A673 (cell line): Measurements from ENCODE around the gene PRKG1. TPM values are rescaled to one million over a fixed set of nuclear protein-coding genes. Genes with fewer than 3 reads are reported as not detected.

Experiments used
- BruUV-seq: library from RNA; stranded (reverse); fragments of 400-500 nt; replicated peaks from 2 replicates; lab custom pipeline; 2021; lab: Mats Ljungman, UMichigan
- CTCF ChIA-PET: fragments of 300-600 bp; sonication (Branson Sonifier 250); formaldehyde crosslinking; loops from one replicate; lab custom pipeline; 2022; ENCODE audit warnings: antibody characterized with exemption; lab: Charles Lee
- POLR2A ChIA-PET: fragments of 300-600 bp; sonication (Branson Sonifier 250); formaldehyde crosslinking; loops from one replicate; lab custom pipeline; 2022; ENCODE audit warnings: antibody characterized with exemption; ENCODE audit not compliant: low non-redundant PET; lab: Charles Lee
- DNase-seq: peaks from one replicate; pipeline ENCODE4 v3.0.0-alpha.2; 2015; ENCODE audit warnings: low spot score
- H3K27ac ChIP-seq: fragments of 200-600 bp; sonication (generic); 2 replicates; pipeline ENCODE4 v1.5.1; 2016; ENCODE audit warnings: mixed run types, low read depth, mild to moderate bottlenecking, mixed read lengths, antibody characterized with exemption, low read length; ENCODE audit not compliant: poor library complexity, severe bottlenecking
- H3K27me3 ChIP-seq: fragments of 200-600 bp; sonication (generic); replicated peaks from 2 replicates; pipeline ENCODE4 v1.6.1; 2017; ENCODE audit warnings: mixed run types, low read depth, mild to moderate bottlenecking, mixed read lengths, antibody characterized with exemption, low read length; ENCODE audit not compliant: insufficient read depth, poor library complexity
- H3K36me3 ChIP-seq: fragments of 200-600 bp; sonication (generic); 2 replicates; pipeline ENCODE4 v1.6.1; 2016; ENCODE audit warnings: mixed run types, mild to moderate bottlenecking, mixed read lengths, antibody characterized with exemption, low read length; ENCODE audit not compliant: insufficient read depth, poor library complexity, severe bottlenecking
- H3K4me1 ChIP-seq: fragments of 200-600 bp; sonication (generic); 2 replicates; pipeline ENCODE4 v1.6.1; 2017; ENCODE audit warnings: mixed run types, mild to moderate bottlenecking, mixed read lengths, antibody characterized with exemption, low read length; ENCODE audit not compliant: insufficient read depth, poor library complexity, severe bottlenecking
- H3K4me3 ChIP-seq: fragments of 200-600 bp; sonication (generic); 2 replicates; pipeline ENCODE4 v1.5.1; 2016; ENCODE audit warnings: low read depth, mixed run types, mild to moderate bottlenecking, mixed read lengths, low read length; ENCODE audit not compliant: poor library complexity, severe bottlenecking
- H3K9me3 ChIP-seq: fragments of 200-600 bp; sonication (generic); 2 replicates; pipeline ENCODE4 v1.6.1; 2016; ENCODE audit warnings: mixed run types, low read depth, mild to moderate bottlenecking, mixed read lengths, antibody characterized with exemption, low read length; ENCODE audit not compliant: poor library complexity, severe bottlenecking
- EZH2 ChIP-seq: fragments of 200-600 bp; sonication (generic); IDR thresholded peaks from 2 replicates; pipeline ENCODE4 v1.6.1; 2017; ENCODE audit warnings: borderline replicate concordance, low read depth, mild to moderate bottlenecking, mixed read lengths, antibody characterized with exemption, low read length; ENCODE audit not compliant: poor library complexity, severe bottlenecking
- intact Hi-C: fragments of 100-400 bp; cut with micrococcal nuclease; formaldehyde crosslinking; loops from one replicate; pipeline ENCODE4 v1.10.0; 2022; ENCODE audit not compliant: unreplicated experiment
- total RNA-seq: library from RNA; stranded (reverse); gene quantifications from 2 replicates; pipeline ENCODE4 v1.2.3, GENCODE V29; 2021
- TF ChIP-seq, protein P1 (sequence below): fragments of 300-800, 200-600 bp; sonication (generic); conservative IDR thresholded peaks from 2 replicates; pipeline ENCODE4 v1.5.1; 2017; ENCODE audit warnings: low read depth, mild to moderate bottlenecking, antibody characterized with exemption, low read length, moderate library complexity, mixed read lengths

Gene PRKG1
- total RNA-seq, 1 experiment from 2014 or later: 0.58 TPM

DNA sequence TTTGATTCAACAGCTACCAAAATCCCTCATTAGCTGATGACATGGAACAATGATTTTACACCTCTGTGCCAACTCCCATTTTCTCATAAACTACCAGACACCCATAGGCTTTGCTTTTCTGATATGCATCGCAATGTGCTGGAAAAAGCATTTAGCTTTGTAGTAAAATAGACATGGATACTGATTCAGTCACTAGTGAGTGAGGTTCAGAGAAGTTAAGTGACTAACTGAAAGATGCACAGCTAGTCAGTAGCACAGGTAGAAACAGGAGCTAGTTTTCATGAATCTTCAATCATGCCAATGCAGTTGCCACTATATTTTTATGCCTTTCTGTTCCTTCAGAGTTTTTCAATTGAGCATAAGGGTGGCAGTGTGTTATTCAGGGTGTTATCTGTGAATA is 38.7 kb downstream of the PRKG1 start:
- intact Hi-C loops: no loop called here
- H3K9me3 ChIP-seq: no peaks in the 10 kb centered on the region
- no peak overlapping the region for H3K4me3 ChIP-seq
- TF ChIP-seq, protein P1, sequence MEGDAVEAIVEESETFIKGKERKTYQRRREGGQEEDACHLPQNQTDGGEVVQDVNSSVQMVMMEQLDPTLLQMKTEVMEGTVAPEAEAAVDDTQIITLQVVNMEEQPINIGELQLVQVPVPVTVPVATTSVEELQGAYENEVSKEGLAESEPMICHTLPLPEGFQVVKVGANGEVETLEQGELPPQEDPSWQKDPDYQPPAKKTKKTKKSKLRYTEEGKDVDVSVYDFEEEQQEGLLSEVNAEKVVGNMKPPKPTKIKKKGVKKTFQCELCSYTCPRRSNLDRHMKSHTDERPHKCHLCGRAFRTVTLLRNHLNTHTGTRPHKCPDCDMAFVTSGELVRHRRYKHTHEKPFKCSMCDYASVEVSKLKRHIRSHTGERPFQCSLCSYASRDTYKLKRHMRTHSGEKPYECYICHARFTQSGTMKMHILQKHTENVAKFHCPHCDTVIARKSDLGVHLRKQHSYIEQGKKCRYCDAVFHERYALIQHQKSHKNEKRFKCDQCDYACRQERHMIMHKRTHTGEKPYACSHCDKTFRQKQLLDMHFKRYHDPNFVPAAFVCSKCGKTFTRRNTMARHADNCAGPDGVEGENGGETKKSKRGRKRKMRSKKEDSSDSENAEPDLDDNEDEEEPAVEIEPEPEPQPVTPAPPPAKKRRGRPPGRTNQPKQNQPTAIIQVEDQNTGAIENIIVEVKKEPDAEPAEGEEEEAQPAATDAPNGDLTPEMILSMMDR: no peak
- no peak for TF ChIP-seq EZH2
- ChIA-PET POLR2A (no interaction called here), CTCF (no interaction called here)
- no peaks in the 10 kb centered on the region for H3K27me3 ChIP-seq
- no peak for DNase-seq
- BruUV-seq: no TSS peak
- no peak overlapping the region for H3K27ac ChIP-seq
- H3K36me3 ChIP-seq: no peaks in the 10 kb centered on the region
- no peaks in the 10 kb centered on the region for H3K4me1 ChIP-seq

DNA sequence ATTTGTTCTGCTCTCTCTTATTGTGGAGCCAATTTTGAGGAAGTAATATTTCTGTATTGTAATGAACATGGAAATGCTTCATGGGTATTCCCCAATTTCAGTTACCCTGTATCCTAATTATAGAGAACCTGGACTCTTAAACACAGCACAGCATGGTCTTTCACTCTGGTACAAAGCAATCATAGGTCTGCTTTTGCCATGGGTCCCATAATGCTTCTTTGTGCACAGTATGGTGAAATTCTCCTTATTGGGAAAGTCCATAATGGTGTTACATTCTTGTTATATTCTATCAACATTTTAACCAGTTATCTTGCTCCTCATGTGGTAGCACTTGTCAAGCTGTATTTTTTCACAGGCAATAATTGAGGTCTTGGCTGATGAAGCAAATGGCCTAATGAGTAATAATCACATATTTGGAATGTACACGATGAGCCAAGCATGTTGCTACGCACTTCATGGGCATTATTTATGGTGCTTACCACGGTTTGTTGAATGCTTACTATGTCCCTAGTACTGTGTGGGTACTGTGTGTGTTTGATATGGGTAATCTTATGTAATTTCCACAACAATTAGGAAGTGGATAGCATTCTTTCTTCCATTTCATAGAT is 42.9 kb downstream of the PRKG1 start:
- ChIA-PET CTCF (no interaction called here), POLR2A (no interaction called here)
- no TSS peak for BruUV-seq
- Histone ChIP-seq H3K36me3 (no peaks in the 10 kb centered on the region), H3K27ac (no peak overlapping the region), H3K9me3 (no peaks in the 10 kb centered on the region), H3K4me1 (no peaks in the 10 kb centered on the region), H3K4me3 (no peak overlapping the region), H3K27me3 (no peaks in the 10 kb centered on the region)
- no peak for DNase-seq
- TF ChIP-seq, protein P1: no peak
- no peak for TF ChIP-seq EZH2
- intact Hi-C loops: no loop called here

DNA sequence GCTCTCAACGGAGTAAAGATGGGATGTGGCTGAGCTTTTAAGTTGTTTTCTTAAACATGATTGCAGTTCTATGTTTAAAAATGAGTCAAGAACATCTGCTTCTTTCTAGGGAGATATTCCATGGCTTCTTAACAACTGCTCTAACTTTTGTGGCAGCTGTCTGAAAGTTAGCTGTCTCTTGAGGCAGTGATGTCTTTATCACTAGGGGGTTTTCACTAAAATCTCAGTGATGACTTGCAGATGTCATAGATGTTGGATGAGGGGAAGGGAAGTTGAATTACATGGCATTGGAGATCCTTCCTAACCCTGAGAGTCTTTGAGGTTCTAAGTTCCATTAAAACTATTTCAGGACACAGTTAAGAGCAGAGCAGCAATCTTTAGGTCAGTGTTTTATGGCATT is 43.5 kb downstream of the PRKG1 start:
- no peak overlapping the region for H3K27ac ChIP-seq
- H3K4me3 ChIP-seq: no peak overlapping the region
- ChIA-PET POLR2A (no interaction called here), CTCF (no interaction called here)
- no peak for TF ChIP-seq EZH2
- TF ChIP-seq, protein P1: no peak
- H3K36me3 ChIP-seq: no peaks in the 10 kb centered on the region
- no peaks in the 10 kb centered on the region for H3K4me1 ChIP-seq
- intact Hi-C loops: no loop called here
- DNase-seq: no peak
- no peaks in the 10 kb centered on the region for H3K27me3 ChIP-seq
- no TSS peak for BruUV-seq
- no peaks in the 10 kb centered on the region for H3K9me3 ChIP-seq
